ENCODE measurements around the gene TRPM6. TPM values are rescaled to one million over a fixed set of nuclear protein-coding genes. Genes with fewer than 3 reads are reported as not detected.

Gene TRPM6
- total and polyA plus RNA-seq, 12 donors = 0.10 to 0.60 (median 0.21) TPM

DNA sequence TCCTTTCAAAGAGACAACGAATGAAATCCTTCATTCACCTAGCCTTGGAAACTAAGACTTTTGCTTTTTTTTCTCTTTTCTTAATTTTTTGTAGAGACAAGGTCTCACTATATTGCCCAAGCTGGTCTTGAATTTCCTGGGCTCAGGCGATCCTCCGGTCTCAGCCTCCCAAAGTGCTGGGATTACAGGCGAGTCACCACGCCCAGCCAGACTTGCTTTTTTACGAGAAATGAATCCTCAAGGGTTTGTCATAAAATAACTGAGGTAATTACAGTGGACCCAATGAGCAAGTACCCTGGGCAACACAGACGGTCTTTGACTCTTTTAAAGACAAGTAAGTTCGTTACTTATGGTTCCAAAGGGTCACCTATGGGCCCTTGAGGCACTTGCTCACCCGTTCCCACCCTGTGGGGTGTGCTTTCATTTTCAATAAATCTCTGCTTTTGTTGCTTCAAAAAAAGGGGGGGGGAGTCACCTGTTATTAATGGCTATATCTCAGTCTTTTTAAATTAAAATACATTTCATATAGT, 70.4 kb downstream of the TRPM6 start:
- 93% methylated on average over 9 of the region's 9 CpGs for WGBS, 2 donors
- no peak for DNase-seq
- Histone ChIP-seq H3K4me3 (no peak overlapping the region), H3K36me3 (no peaks in the 10 kb centered on the region), H3K27me3 (no peaks in the 10 kb centered on the region), H3K4me1 (no peaks in the 10 kb centered on the region), H3K9me3 (no peaks in the 10 kb centered on the region), H3K27ac (no peak overlapping the region)
- intact Hi-C loops (cut with DNase I) = no loop called here
- ATAC-seq = no peak
- TF ChIP-seq, protein P1, sequence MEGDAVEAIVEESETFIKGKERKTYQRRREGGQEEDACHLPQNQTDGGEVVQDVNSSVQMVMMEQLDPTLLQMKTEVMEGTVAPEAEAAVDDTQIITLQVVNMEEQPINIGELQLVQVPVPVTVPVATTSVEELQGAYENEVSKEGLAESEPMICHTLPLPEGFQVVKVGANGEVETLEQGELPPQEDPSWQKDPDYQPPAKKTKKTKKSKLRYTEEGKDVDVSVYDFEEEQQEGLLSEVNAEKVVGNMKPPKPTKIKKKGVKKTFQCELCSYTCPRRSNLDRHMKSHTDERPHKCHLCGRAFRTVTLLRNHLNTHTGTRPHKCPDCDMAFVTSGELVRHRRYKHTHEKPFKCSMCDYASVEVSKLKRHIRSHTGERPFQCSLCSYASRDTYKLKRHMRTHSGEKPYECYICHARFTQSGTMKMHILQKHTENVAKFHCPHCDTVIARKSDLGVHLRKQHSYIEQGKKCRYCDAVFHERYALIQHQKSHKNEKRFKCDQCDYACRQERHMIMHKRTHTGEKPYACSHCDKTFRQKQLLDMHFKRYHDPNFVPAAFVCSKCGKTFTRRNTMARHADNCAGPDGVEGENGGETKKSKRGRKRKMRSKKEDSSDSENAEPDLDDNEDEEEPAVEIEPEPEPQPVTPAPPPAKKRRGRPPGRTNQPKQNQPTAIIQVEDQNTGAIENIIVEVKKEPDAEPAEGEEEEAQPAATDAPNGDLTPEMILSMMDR (IDR thresholded peaks at IDR 0.05) = no peak

DNA sequence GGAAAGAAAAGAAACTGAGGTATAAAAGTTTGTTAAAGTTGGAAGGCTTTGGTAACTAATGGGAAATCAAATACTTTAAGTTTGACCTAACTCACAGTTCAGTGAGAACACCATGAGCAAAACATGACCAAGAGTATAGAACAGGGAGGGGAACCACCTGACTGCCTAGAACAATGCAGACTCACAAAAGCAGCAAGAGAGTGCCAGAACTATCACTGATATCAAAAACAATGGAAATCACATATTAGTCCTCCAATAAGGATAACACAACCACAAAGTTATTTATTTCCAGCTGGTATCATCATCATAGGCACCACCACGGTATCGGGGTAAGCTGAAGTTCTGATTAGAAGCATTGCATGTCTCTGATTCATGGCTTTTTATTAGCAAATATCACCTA, 77.5 kb downstream of the TRPM6 start:
- no peak overlapping the region for H3K27ac ChIP-seq
- no peak for DNase-seq
- no peak overlapping the region for H3K4me3 ChIP-seq
- H3K4me1 ChIP-seq = no peaks in the 10 kb centered on the region
- no peaks in the 10 kb centered on the region for H3K36me3 ChIP-seq
- WGBS, 2 donors = 59 to 66% methylated on average over 2 of the region's 2 CpGs
- peak in 3 of 8 donors; percentile 52 to 59 (median 56) for ATAC-seq
- no peaks in the 10 kb centered on the region for H3K9me3 ChIP-seq
- TF ChIP-seq, protein P1 (IDR thresholded peaks at IDR 0.05) = no peak
- intact Hi-C loops (cut with DNase I) = no loop called here
- H3K27me3 ChIP-seq = no peaks in the 10 kb centered on the region

DNA sequence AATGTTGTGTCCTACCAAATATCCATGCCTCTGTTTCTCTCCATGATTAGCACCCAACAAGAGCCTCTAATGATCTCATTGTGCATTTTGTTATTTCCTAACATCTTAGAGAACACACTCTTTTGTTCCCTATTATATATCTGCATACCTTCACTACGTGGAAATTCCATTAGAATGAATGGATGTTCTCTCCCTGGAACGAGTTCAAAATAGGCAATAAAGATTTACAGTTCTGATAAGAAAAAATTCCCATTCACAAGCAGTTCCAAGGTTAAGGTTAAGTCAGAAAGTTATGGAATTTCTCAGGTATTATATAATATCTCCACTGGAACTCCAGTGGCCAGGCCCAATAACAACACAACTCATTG, 83.7 kb downstream of the TRPM6 start:
- intact Hi-C loops (cut with DNase I) = no loop called here

DNA sequence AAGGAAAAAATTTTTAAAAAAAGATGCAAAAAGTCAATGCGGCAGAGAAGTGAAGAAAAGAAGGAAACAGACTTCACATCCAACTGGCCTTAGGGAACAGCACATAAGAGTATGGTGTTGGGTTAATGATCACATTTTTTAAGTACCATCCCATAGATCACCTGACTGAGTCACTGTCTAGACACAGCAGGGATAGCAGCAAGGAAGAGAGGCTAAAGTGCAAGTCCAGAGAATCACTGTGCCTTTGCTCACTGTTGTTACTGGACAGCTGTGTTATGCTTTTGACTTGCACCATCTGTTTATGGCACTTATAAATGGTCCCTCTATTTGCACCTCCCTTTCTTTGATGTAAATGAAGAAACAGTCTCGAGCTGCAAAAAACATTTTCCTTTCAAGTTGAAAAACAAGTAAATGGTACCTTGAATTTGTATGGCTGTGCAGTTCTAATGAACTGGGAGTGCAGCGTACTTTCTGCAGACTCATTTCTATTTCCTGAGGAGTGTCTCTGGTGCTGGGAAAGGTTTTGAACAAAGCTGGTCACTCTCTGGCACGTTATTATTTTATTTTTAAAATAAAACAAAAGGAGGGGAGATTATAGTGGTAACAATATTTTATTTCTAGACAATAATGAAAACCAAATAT, 84.2 kb downstream of the TRPM6 start:
- ATAC-seq (no peak), DNase-seq (no peak)
- H3K27ac ChIP-seq = no peak overlapping the region
- H3K9me3 ChIP-seq = no peaks in the 10 kb centered on the region
- no peaks in the 10 kb centered on the region for H3K27me3 ChIP-seq
- H3K4me3 ChIP-seq = no peak overlapping the region
- intact Hi-C loops (cut with DNase I) = no loop called here
- H3K4me1 ChIP-seq = no peaks in the 10 kb centered on the region
- no peaks in the 10 kb centered on the region for H3K36me3 ChIP-seq
- WGBS, 2 donors = 66 to 73% methylated on average over 4 of the region's 4 CpGs
- TF ChIP-seq, protein P1 (IDR thresholded peaks at IDR 0.05) = no peak

More for the DNA sequence above, 83.7 kb downstream of the TRPM6 start:
- Histone ChIP-seq H3K27ac (no peak overlapping the region), H3K4me3 (no peak overlapping the region), H3K27me3 (no peaks in the 10 kb centered on the region), H3K9me3 (no peaks in the 10 kb centered on the region), H3K4me1 (no peaks in the 10 kb centered on the region), H3K36me3 (no peaks in the 10 kb centered on the region)
- WGBS, 2 donors = 54 to 59% methylated on average over 2 of the region's 2 CpGs
- DNase-seq = no peak
- TF ChIP-seq, protein P1 (IDR thresholded peaks at IDR 0.05) = no peak
- ATAC-seq = no peak
